Mesothelial cell of epicardium (in vitro differentiated cells): ENCODE results near the gene PNPLA1. TPM values are rescaled to one million over a fixed set of nuclear protein-coding genes. Genes with fewer than 3 reads are reported as not detected.
A peak's percentile ranks its signal among the peaks of the same experiment; 100 is the strongest.

Experiments used
- DNase-seq, 2 experiments: peaks; one replicate each; pipeline ENCODE4 v3.0.0; 2021; ENCODE audit warnings: low spot score in 2 of 2; ENCODE audit not compliant: unreplicated experiment in 2 of 2
- H3K27ac Mint-ChIP-seq: 2 replicates; pipeline ENCODE4 v1.8.0; 2021; ENCODE audit warnings: mixed read lengths
- H3K27me3 Mint-ChIP-seq: 2 replicates; pipeline ENCODE4 v1.8.0; 2021; ENCODE audit warnings: low read depth, mixed read lengths
- H3K36me3 Mint-ChIP-seq: 2 replicates; pipeline ENCODE4 v1.8.0; 2021; ENCODE audit warnings: mixed read lengths
- H3K4me1 Mint-ChIP-seq: 2 replicates; pipeline ENCODE4 v1.8.0; 2021; ENCODE audit warnings: mixed read lengths
- H3K4me3 Mint-ChIP-seq: 2 replicates; pipeline ENCODE4 v1.8.0; 2021; ENCODE audit warnings: mild to moderate bottlenecking, moderate library complexity, mixed read lengths
- H3K9me3 Mint-ChIP-seq: 2 replicates; pipeline ENCODE4 v1.8.0; 2021; ENCODE audit warnings: mixed read lengths
- CTCF ChIP-seq: fragments of 200-600 bp; sonication (generic); IDR thresholded peaks from one replicate; pipeline ENCODE4 v1.5.0; 2021; ENCODE audit warnings: antibody characterized with exemption; ENCODE audit not compliant: unreplicated experiment
- total RNA-seq: library from RNA; stranded (reverse); gene quantifications from 3 replicates; pipeline ENCODE4 v1.2.1, GENCODE V29; 2021

PNPLA1 gene
- total RNA-seq, 1 donor from 2014 or later: not detected

- peaks cover 8% of the 10 kb centered on the region for H3K4me1 Mint-ChIP-seq
- no peak overlapping the region for H3K27ac Mint-ChIP-seq
- H3K36me3 Mint-ChIP-seq: peaks cover 37% of the 10 kb centered on the region
- no peaks in the 10 kb centered on the region for H3K27me3 Mint-ChIP-seq
- no peak for DNase-seq
- H3K4me3 Mint-ChIP-seq: no peak overlapping the region
- no peaks in the 10 kb centered on the region for H3K9me3 Mint-ChIP-seq
- TF ChIP-seq CTCF: no peak
These were observed 37.7 kb upstream of the PNPLA1 start for GRCh38 chr6:36232172-36232571.

GRCh38 chr6:36235309-36235708 lies 34.6 kb upstream of the PNPLA1 start:
- Mint-ChIP-seq H3K36me3 (peaks cover 23% of the 10 kb centered on the region), H3K4me3 (no peak overlapping the region), H3K27ac (no peak overlapping the region), H3K27me3 (no peaks in the 10 kb centered on the region), H3K4me1 (peaks cover 6% of the 10 kb centered on the region), H3K9me3 (peaks cover 5% of the 10 kb centered on the region)
- TF ChIP-seq CTCF: no peak
- DNase-seq: no peak

- TF ChIP-seq CTCF: no peak
- Mint-ChIP-seq H3K4me1 (peaks cover 7% of the 10 kb centered on the region), H3K27ac (no peak overlapping the region), H3K4me3 (no peak overlapping the region), H3K9me3 (peaks cover 5% of the 10 kb centered on the region), H3K27me3 (no peaks in the 10 kb centered on the region), H3K36me3 (peaks cover 20% of the 10 kb centered on the region)
- no peak for DNase-seq
These were observed 34.0 kb upstream of the PNPLA1 start for GRCh38 chr6:36235862-36236261.

GRCh38 chr6:36239774-36240173 lies 30.1 kb upstream of the PNPLA1 start:
- H3K27ac Mint-ChIP-seq: no peak overlapping the region
- no peak for DNase-seq
- H3K36me3 Mint-ChIP-seq: peaks cover 3% of the 10 kb centered on the region
- no peaks in the 10 kb centered on the region for H3K27me3 Mint-ChIP-seq
- H3K4me3 Mint-ChIP-seq: no peak overlapping the region
- TF ChIP-seq CTCF: no peak
- peaks cover 5% of the 10 kb centered on the region for H3K9me3 Mint-ChIP-seq
- peaks cover 17% of the 10 kb centered on the region for H3K4me1 Mint-ChIP-seq

GRCh38 chr6:36241728-36242127 lies 28.1 kb upstream of the PNPLA1 start:
- no peak for DNase-seq
- Mint-ChIP-seq H3K9me3 (peaks cover 5% of the 10 kb centered on the region), H3K27me3 (no peaks in the 10 kb centered on the region), H3K27ac (peak overlapping the region; percentile 85), H3K4me3 (no peak overlapping the region), H3K4me1 (peaks cover 34% of the 10 kb centered on the region), H3K36me3 (peaks cover 3% of the 10 kb centered on the region)
- no peak for TF ChIP-seq CTCF

GRCh38 chr6:36242161-36242560 lies 27.7 kb upstream of the PNPLA1 start:
- H3K27me3 Mint-ChIP-seq: no peaks in the 10 kb centered on the region
- H3K9me3 Mint-ChIP-seq: peaks cover 5% of the 10 kb centered on the region
- no peak for TF ChIP-seq CTCF
- no peak overlapping the region for H3K4me3 Mint-ChIP-seq
- H3K36me3 Mint-ChIP-seq: peaks cover 3% of the 10 kb centered on the region
- H3K4me1 Mint-ChIP-seq: peaks cover 38% of the 10 kb centered on the region
- H3K27ac Mint-ChIP-seq: peak overlapping the region; percentile 85
- DNase-seq: no peak
